DOHH2 (cell line): ENCODE data around the gene DLX4.

Experiments used
- H3F3A ChIP-seq: fragments of 200-600 bp; sonication (generic), shearing (Covaris generic); 2 replicates; pipeline ENCODE4 v1.6.0; 2016; ENCODE audit warnings: antibody characterized with exemption, mild to moderate bottlenecking; ENCODE audit not compliant: control insufficient read depth, insufficient read depth
- H3K27ac ChIP-seq: fragments of 200-600 bp; sonication (generic); 2 replicates; pipeline ENCODE4 v1.5.1; 2014; ENCODE audit warnings: low read depth, mild to moderate bottlenecking, low read length, moderate library complexity
- H3K27me3 ChIP-seq: fragments of 200-600 bp; sonication (generic); 2 replicates; pipeline ENCODE4 v1.6.1; 2014; ENCODE audit warnings: mild to moderate bottlenecking, low read length, mixed read lengths; ENCODE audit not compliant: control insufficient read depth
- H3K36me3 ChIP-seq: fragments of 200-600 bp; sonication (generic); 2 replicates; pipeline ENCODE4 v1.6.1; 2014; ENCODE audit warnings: mild to moderate bottlenecking, low read length, moderate library complexity, mixed read lengths; ENCODE audit not compliant: control insufficient read depth
- H3K4me1 ChIP-seq: fragments of 200-600 bp; sonication (generic); 2 replicates; pipeline ENCODE4 v1.6.1; 2014; ENCODE audit warnings: mild to moderate bottlenecking, low read length, mixed read lengths; ENCODE audit not compliant: control insufficient read depth
- H3K4me2 ChIP-seq: fragments of 200-600 bp; sonication (generic); 2 replicates; pipeline ENCODE4 v1.6.0; 2014; ENCODE audit warnings: mild to moderate bottlenecking, low read length, moderate library complexity
- H3K4me3 ChIP-seq: fragments of 200-600 bp; sonication (generic); 2 replicates; pipeline ENCODE4 v1.5.1; 2014; ENCODE audit warnings: mild to moderate bottlenecking, low read length, mixed read lengths
- H3K79me2 ChIP-seq: fragments of 200-600 bp; sonication (generic); 2 replicates; pipeline ENCODE4 v1.6.1; 2014; ENCODE audit warnings: mild to moderate bottlenecking, low read length, mixed read lengths; ENCODE audit not compliant: control insufficient read depth
- H3K9me2 ChIP-seq: fragments of 200-600 bp; sonication (generic); replicated peaks from 2 replicates; pipeline ENCODE4 v1.6.1; 2014; ENCODE audit warnings: mild to moderate bottlenecking, low read length, mixed read lengths; ENCODE audit not compliant: control insufficient read depth
- H3K9me3 ChIP-seq: fragments of 200-600 bp; sonication (generic); 2 replicates; pipeline ENCODE4 v1.6.1; 2014; ENCODE audit warnings: antibody characterized with exemption, low read length, mixed read lengths; ENCODE audit not compliant: control insufficient read depth, insufficient read depth
- H4K20me1 ChIP-seq: fragments of 200-600 bp; sonication (generic); 2 replicates; pipeline ENCODE4 v1.6.0; 2014; ENCODE audit warnings: low read depth, mild to moderate bottlenecking, antibody characterized with exemption, low read length, moderate library complexity; ENCODE audit not compliant: control insufficient read depth, insufficient read depth
- CTCF ChIP-seq: fragments of 200-600 bp; sonication (generic); IDR thresholded peaks from one replicate; pipeline ENCODE4 v1.5.1; 2014; ENCODE audit warnings: antibody characterized with exemption, mild to moderate bottlenecking, low read depth, low read length; ENCODE audit not compliant: poor library complexity, severe bottlenecking
- EZH2phosphoT487 ChIP-seq: fragments of 200-600 bp; sonication (generic); IDR thresholded peaks from 2 replicates; pipeline ENCODE4 v1.6.1; 2017; ENCODE audit warnings: borderline replicate concordance, mild to moderate bottlenecking, antibody characterized with exemption, low read length, moderate library complexity, mixed read lengths

DLX4 gene

GRCh38 chr17:49949634-49950033 lies 19.4 kb upstream of the DLX4 start:
- no peak overlapping the region for H3K4me2 ChIP-seq
- H4K20me1 ChIP-seq = no peaks in the 10 kb centered on the region
- H3K27ac ChIP-seq = no peak overlapping the region
- TF ChIP-seq EZH2phosphoT487 (no peak), CTCF (no peak)
- no peaks in the 10 kb centered on the region for H3F3A ChIP-seq
- no peak overlapping the region for H3K4me3 ChIP-seq
- H3K27me3 ChIP-seq = no peaks in the 10 kb centered on the region
- no peaks in the 10 kb centered on the region for H3K36me3 ChIP-seq
- H3K9me3 ChIP-seq = no peaks in the 10 kb centered on the region
- H3K4me1 ChIP-seq = no peaks in the 10 kb centered on the region
- H3K9me2 ChIP-seq = no peaks in the 10 kb centered on the region
- H3K79me2 ChIP-seq = no peaks in the 10 kb centered on the region

- Histone ChIP-seq H3K79me2 (no peaks in the 10 kb centered on the region), H3K27me3 (no peaks in the 10 kb centered on the region), H3K9me2 (no peaks in the 10 kb centered on the region)
Observed at GRCh38 chr17:49951362-49952082, 17.5 kb upstream of the DLX4 start.

GRCh38 chr17:49952209-49952911 lies 16.6 kb upstream of the DLX4 start:
- TF ChIP-seq EZH2phosphoT487 = no peak
- peak; percentile 98 for TF ChIP-seq CTCF
- Histone ChIP-seq H3K4me3 (no peak overlapping the region), H3K9me3 (no peaks in the 10 kb centered on the region), H3K9me2 (no peaks in the 10 kb centered on the region), H3F3A (no peaks in the 10 kb centered on the region), H3K4me2 (no peak overlapping the region), H3K4me1 (no peaks in the 10 kb centered on the region), H3K79me2 (no peaks in the 10 kb centered on the region), H3K27me3 (peaks cover 5% of the 10 kb centered on the region; the same call in 1 of the 2 replicates), H4K20me1 (no peaks in the 10 kb centered on the region), H3K27ac (no peak overlapping the region), H3K36me3 (no peaks in the 10 kb centered on the region)

More at GRCh38 chr17:49951362-49952082, 17.5 kb upstream of the DLX4 start:
- no peaks in the 10 kb centered on the region for H3K4me1 ChIP-seq
- no peaks in the 10 kb centered on the region for H3K9me3 ChIP-seq
- no peaks in the 10 kb centered on the region for H3K36me3 ChIP-seq
- H3F3A ChIP-seq = no peaks in the 10 kb centered on the region
- H3K4me3 ChIP-seq = no peak overlapping the region
- H3K4me2 ChIP-seq = no peak overlapping the region
- no peak for TF ChIP-seq CTCF
- TF ChIP-seq EZH2phosphoT487 = no peak
- H3K27ac ChIP-seq = no peak overlapping the region
- H4K20me1 ChIP-seq = no peaks in the 10 kb centered on the region
